GM11168 (cell line): ENCODE results near the gene DPH1.

Source experiments
- in situ Hi-C: fragments of 300-500 bp; cut with MboI; formaldehyde crosslinking; loops from one replicate; pipeline ENCODE4 v1.12.0; 2022; ENCODE audit warnings: low sequenced_read_pairs; ENCODE audit not compliant: unreplicated experiment

DPH1 gene

GRCh38 chr17:2004435-2004952, 25.5 kb upstream of the DPH1 start:
- in situ Hi-C loops, result no loop called here

GRCh38 chr17:2008332-2009126, 21.4 kb upstream of the DPH1 start:
- in situ Hi-C loops, result no loop called here

GRCh38 chr17:2009737-2010136, 20.2 kb upstream of the DPH1 start:
- in situ Hi-C loops, result loop anchor here (10.0 kb wide), 1 partner anchor 95 kb away; no protein-coding TSS in a partner anchor

GRCh38 chr17:2011411-2012371, 18.3 kb upstream of the DPH1 start:
- in situ Hi-C loops, result loop anchor here (10.0 kb wide), 1 partner anchor 97 kb away; no protein-coding TSS in a partner anchor

- in situ Hi-C loops, result loop anchor here (10.0 kb wide), 1 partner anchor 98 kb away; no protein-coding TSS in a partner anchor
Observed at GRCh38 chr17:2012499-2012898, 17.5 kb upstream of the DPH1 start.

- in situ Hi-C loops, result loop anchor here (10.0 kb wide), 1 partner anchor 99 kb away; no protein-coding TSS in a partner anchor
Observed at GRCh38 chr17:2013220-2013993, 16.5 kb upstream of the DPH1 start.

GRCh38 chr17:2013994-2014317, 16.0 kb upstream of the DPH1 start:
- in situ Hi-C loops, result loop anchor here (10.0 kb wide), 1 partner anchor 99 kb away; no protein-coding TSS in a partner anchor

GRCh38 chr17:2015314-2015713, 14.6 kb upstream of the DPH1 start:
- in situ Hi-C loops, result loop anchor here (10.0 kb wide), 1 partner anchor 101 kb away; no protein-coding TSS in a partner anchor

GRCh38 chr17:2016494-2016893, 13.5 kb upstream of the DPH1 start:
- in situ Hi-C loops, result loop anchor here (10.0 kb wide), 1 partner anchor 102 kb away; no protein-coding TSS in a partner anchor

GRCh38 chr17:2017274-2017941, 12.5 kb upstream of the DPH1 start:
- in situ Hi-C loops, result loop anchor here (10.0 kb wide), 1 partner anchor 103 kb away; no protein-coding TSS in a partner anchor

GRCh38 chr17:2018716-2019510, 11.0 kb upstream of the DPH1 start:
- in situ Hi-C loops, result loop anchor here (10.0 kb wide), 1 partner anchor 104 kb away; no protein-coding TSS in a partner anchor

- in situ Hi-C loops, result loop anchor here (10.0 kb wide), 1 partner anchor 105 kb away; no protein-coding TSS in a partner anchor
Observed at GRCh38 chr17:2019723-2020122, 10.2 kb upstream of the DPH1 start.

GRCh38 chr17:2020721-2021120, 9.2 kb upstream of the DPH1 start:
- in situ Hi-C loops, result no loop called here

- in situ Hi-C loops, result no loop called here
Observed at GRCh38 chr17:2022647-2023240, 7.2 kb upstream of the DPH1 start.

- in situ Hi-C loops, result no loop called here
Observed at GRCh38 chr17:2023256-2023655, 6.7 kb upstream of the DPH1 start.

GRCh38 chr17:2023692-2024571, 6.0 kb upstream of the DPH1 start:
- in situ Hi-C loops, result no loop called here
